Esophagus muscularis mucosa (tissue), 4 donors: Measurements from ENCODE around the gene CNTNAP2. TPM values are rescaled to one million over a fixed set of nuclear protein-coding genes. Genes with fewer than 3 reads are reported as not detected.
A peak's percentile ranks its signal among the peaks of the same experiment; 100 is the strongest.

Experiments used
- DNase-seq: peaks from one replicate; pipeline ENCODE4 v3.0.0-alpha.2; 2017; ENCODE audit errors: extremely low spot score
- H3K27ac ChIP-seq, 4 donors: fragments of 200-600 bp; sonication (generic); replicated peaks in 1 of 4; 1 replicate in 3 of 4; 2 replicates in 1 of 4; pipeline ENCODE4 v1.5.1; 2016 to 2019; ENCODE audit warnings: mild to moderate bottlenecking in 1 of 4
- H3K27me3 ChIP-seq, 4 donors: fragments of 200-600 bp; sonication (generic); one replicate each; pipeline versions ENCODE4 v1.5.1 to v1.6.0; 2016 to 2019
- H3K36me3 ChIP-seq, 4 donors: fragments of 200-600 bp; sonication (generic); one replicate each; pipeline ENCODE4 v1.5.1; 2016 to 2019
- H3K4me1 ChIP-seq, 4 donors: fragments of 200-600 bp; sonication (generic); one replicate each; pipeline ENCODE4 v1.5.1; 2016 to 2019
- H3K4me3 ChIP-seq, 4 donors: fragments of 200-600 bp; sonication (generic); 1 replicate in 2 of 4; 2 replicates in 2 of 4; pipeline ENCODE4 v1.5.1; 2016 to 2019; ENCODE audit warnings: mild to moderate bottlenecking in 4 of 4, moderate library complexity in 1 of 4
- H3K9me3 ChIP-seq, 4 donors: fragments of 200-600 bp; sonication (generic); 1 replicate in 3 of 4; 2 replicates in 1 of 4; pipeline ENCODE4 v1.5.1; 2016 to 2019
- CTCF ChIP-seq, 3 experiments: fragments of 200-600 bp in 2 of 3; fragments of 450-650 bp in 1 of 3; sonication (generic) in 2 of 3; IDR thresholded peaks; one replicate each; pipeline ENCODE4 v1.5.1; 2017 to 2019; ENCODE audit warnings: antibody characterized with exemption in 3 of 3, mild to moderate bottlenecking in 2 of 3, moderate library complexity in 1 of 3
- EP300 ChIP-seq: sonication (generic); formaldehyde crosslinking; IDR thresholded peaks from one replicate; pipeline ENCODE4 v1.6.1; 2017; ENCODE audit warnings: antibody characterized with exemption
- POLR2A ChIP-seq: fragments of 450-650 bp; IDR thresholded peaks from one replicate; pipeline ENCODE4 v1.6.1; 2017; ENCODE audit warnings: antibody characterized with exemption, moderate library complexity, mild to moderate bottlenecking, low read depth
- POLR2AphosphoS5 ChIP-seq, 2 donors: sonication (generic); formaldehyde crosslinking; IDR thresholded peaks; one replicate each; pipeline ENCODE4 v1.6.1; 2017; ENCODE audit warnings: antibody characterized with exemption in 2 of 2
- WGBS: methylation state at CpG from one replicate; pipeline ENCODE4 v1.1.5; 2018; 5-methylcytosine and 5-hydroxymethylcytosine counted together
- intact Hi-C: fragments of 100-400 bp; cut with DNase I; formaldehyde crosslinking; loops from one replicate; pipeline ENCODE4 v1.15.1; 2023
- total RNA-seq, 4 donors: library from RNA; depleted of rRNA; stranded (reverse); fragments of >200 nt; gene quantifications; one replicate each; pipeline versions ENCODE4 v1.1.0 to v1.2.1, GENCODE V29; 2016

The CNTNAP2 gene
- total RNA-seq, 4 donors from 2014 or later = 1.2 to 2.9 (median 1.9) TPM

- Histone ChIP-seq H3K4me1 (peaks cover 0 to 13% (median 8%) of the 10 kb centered on the region in 4 donors), H3K27me3 (no peaks in the 10 kb centered on the region), H3K27ac (peak overlapping the region in 3 of 4 donors; percentile 6 to 42 (median 22)), H3K4me3 (no peak overlapping the region), H3K36me3 (no peaks in the 10 kb centered on the region), H3K9me3 (no peaks in the 10 kb centered on the region)
- 74% methylated on average over 10 of the region's 10 CpGs for WGBS
- peak; percentile 64 for DNase-seq
- intact Hi-C loops = no loop called here
- TF ChIP-seq POLR2AphosphoS5 (IDR thresholded peaks at IDR 0.05) (no peak), EP300 (no peak)
Measured at GRCh38 chr7:148385009-148385682, 2268.5 kb downstream of the CNTNAP2 start.

DNA sequence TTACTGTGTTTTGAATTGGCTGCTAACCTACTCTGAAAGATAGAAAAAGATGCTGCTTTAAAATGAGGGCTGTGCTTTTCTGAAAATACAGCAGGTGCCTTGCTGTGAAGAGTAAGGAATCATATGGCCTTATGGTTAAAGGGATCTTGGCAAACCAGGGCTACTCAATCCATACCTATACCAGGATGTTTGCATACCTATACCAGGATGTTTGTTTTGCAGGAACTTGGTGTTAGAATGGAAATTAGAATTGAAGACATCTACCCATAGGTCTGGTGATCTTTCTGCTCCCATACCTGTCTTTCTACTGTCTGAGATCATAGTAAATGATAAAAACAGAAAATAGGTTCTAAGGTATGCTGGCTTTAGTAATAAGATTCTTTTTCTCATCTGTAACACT lies 2273.8 kb downstream of the CNTNAP2 start:
- TF ChIP-seq CTCF (IDR thresholded peaks at IDR 0.05) = no peak
- no peak for TF ChIP-seq POLR2A
- TF ChIP-seq POLR2AphosphoS5 (IDR thresholded peaks at IDR 0.05) = no peak
- TF ChIP-seq EP300 = no peak
- intact Hi-C loops = no loop called here

DNA sequence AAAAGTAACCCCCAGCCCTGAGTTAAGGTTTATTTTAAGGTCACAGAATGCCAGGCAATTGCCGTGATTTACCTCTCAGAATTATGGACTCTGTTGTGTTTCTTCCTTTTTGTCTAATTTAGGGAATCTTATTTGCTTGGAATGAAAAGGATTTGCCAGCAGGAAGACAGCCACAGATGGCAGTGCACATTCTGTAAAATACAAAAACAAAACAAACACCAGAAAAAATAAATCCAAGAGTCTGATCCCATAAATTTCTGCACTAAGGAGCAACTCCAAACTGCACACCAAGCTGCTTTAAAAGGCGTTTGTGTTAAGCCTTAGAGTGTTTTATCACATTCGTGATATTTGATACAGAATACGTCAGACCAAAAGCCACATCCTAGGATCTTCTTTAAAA lies 2275.0 kb downstream of the CNTNAP2 start:
- no peaks in the 10 kb centered on the region for H3K36me3 ChIP-seq
- peak; percentile 31 for DNase-seq
- peak overlapping the region in 1 of 4 donors; percentile 36 for H3K27ac ChIP-seq
- H3K4me3 ChIP-seq = no peak overlapping the region
- H3K9me3 ChIP-seq = no peaks in the 10 kb centered on the region
- intact Hi-C loops = no loop called here
- H3K4me1 ChIP-seq = peaks cover 0 to 12% (median 3%) of the 10 kb centered on the region in 4 donors
- no peak for TF ChIP-seq POLR2AphosphoS5 (IDR thresholded peaks at IDR 0.05)
- no peak for TF ChIP-seq POLR2A
- 63% methylated on average over 4 of the region's 4 CpGs for WGBS
- peaks cover 0 to 4% (median 0%) of the 10 kb centered on the region in 4 donors for H3K27me3 ChIP-seq

More for the DNA sequence above, 2273.8 kb downstream of the CNTNAP2 start:
- no peak for DNase-seq
- Histone ChIP-seq H3K4me1 (peaks cover 0 to 12% (median 3%) of the 10 kb centered on the region in 4 donors), H3K27ac (no peak overlapping the region), H3K9me3 (no peaks in the 10 kb centered on the region), H3K4me3 (no peak overlapping the region), H3K27me3 (no peaks in the 10 kb centered on the region), H3K36me3 (no peaks in the 10 kb centered on the region)

- WGBS = 89% methylated on average over 3 of the region's 3 CpGs
- intact Hi-C loops = no loop called here
- H3K36me3 ChIP-seq = no peaks in the 10 kb centered on the region
Measured at GRCh38 chr7:148394582-148394981, 2278.0 kb downstream of the CNTNAP2 start.

DNA sequence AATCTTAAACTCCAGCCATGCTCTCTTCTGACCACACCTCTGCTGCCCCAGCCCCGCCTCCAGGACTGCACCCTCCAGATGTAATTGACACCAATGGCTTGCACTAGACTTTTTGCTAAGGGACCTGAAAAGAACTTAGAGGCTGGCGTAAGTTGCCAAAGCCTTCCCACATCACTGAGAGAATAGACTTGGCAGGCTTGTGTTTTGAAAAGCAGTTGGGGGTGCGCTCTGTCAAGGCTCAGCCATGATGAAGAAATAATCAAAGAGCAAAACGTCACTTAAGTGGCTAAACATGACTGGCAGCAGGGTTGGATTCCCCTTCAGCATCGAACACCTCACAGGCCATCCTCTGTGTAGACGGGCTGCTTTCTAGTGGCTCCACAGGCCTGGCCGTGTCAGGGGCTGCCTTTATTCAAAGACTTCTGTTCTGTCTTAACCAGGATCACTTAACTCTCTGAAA lies 2278.8 kb downstream of the CNTNAP2 start:
- H3K36me3 ChIP-seq = no peaks in the 10 kb centered on the region
- no peak overlapping the region for H3K27ac ChIP-seq
- H3K4me1 ChIP-seq = peaks cover 0 to 20% (median 9%) of the 10 kb centered on the region in 4 donors
- 75% methylated on average over 7 of the region's 7 CpGs for WGBS
- TF ChIP-seq POLR2A (no peak), POLR2AphosphoS5 (IDR thresholded peaks at IDR 0.05) (no peak), EP300 (no peak), CTCF (IDR thresholded peaks at IDR 0.05) (no peak)
- intact Hi-C loops = no loop called here
- no peaks in the 10 kb centered on the region for H3K9me3 ChIP-seq
- DNase-seq = peak; percentile 57
- H3K4me3 ChIP-seq = no peak overlapping the region
- peaks cover 0 to 4% (median 0%) of the 10 kb centered on the region in 4 donors for H3K27me3 ChIP-seq

More at GRCh38 chr7:148394582-148394981, 2278.0 kb downstream of the CNTNAP2 start:
- TF ChIP-seq EP300 (no peak), CTCF (IDR thresholded peaks at IDR 0.05) (no peak), POLR2AphosphoS5 (IDR thresholded peaks at IDR 0.05) (no peak), POLR2A (no peak)
- no peak overlapping the region for H3K27ac ChIP-seq
- H3K9me3 ChIP-seq = no peaks in the 10 kb centered on the region
- no peak overlapping the region for H3K4me3 ChIP-seq
- H3K4me1 ChIP-seq = peaks cover 0 to 20% (median 9%) of the 10 kb centered on the region in 4 donors
- peak; percentile 26 for DNase-seq
- H3K27me3 ChIP-seq = peaks cover 0 to 4% (median 0%) of the 10 kb centered on the region in 4 donors
